Measurements from ENCODE around the gene ZNF681. TPM values are rescaled to one million over a fixed set of nuclear protein-coding genes. Genes with fewer than 3 reads are reported as not detected.

ZNF681 gene
- total and polyA plus RNA-seq, 4 donors, result 0.58 to 4.8 (median 1.4) TPM

DNA sequence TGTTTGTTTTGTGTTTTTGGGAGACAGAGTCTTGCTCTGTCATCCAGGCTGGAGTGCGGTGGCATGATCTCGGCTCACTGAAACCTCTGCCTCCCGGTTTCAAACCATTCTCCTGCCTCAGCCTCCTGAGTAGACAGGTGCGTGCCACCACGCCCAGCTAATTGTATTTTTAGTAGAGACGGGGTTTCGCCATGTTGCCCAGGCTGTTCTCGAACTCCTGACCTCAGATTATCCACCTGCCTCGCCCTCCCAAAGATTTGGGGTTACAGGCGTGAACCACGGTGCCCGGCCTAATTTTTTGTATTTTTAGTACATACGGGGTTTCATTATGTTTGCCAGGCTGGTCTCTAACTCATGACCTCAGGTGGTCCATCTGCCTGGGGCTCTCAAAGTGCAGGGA, 8.3 kb upstream of the ZNF681 start:
- peaks cover 0 to 3% (median 1%) of the 10 kb centered on the region in 4 donors for H3K36me3 ChIP-seq (ENCODE audit: control insufficient read depth in 4 of 4, insufficient read depth in 4 of 4, low read length in 4 of 4)
- WGBS, 2 donors, result 89 to 90% methylated on average over 13 of the region's 13 CpGs

DNA sequence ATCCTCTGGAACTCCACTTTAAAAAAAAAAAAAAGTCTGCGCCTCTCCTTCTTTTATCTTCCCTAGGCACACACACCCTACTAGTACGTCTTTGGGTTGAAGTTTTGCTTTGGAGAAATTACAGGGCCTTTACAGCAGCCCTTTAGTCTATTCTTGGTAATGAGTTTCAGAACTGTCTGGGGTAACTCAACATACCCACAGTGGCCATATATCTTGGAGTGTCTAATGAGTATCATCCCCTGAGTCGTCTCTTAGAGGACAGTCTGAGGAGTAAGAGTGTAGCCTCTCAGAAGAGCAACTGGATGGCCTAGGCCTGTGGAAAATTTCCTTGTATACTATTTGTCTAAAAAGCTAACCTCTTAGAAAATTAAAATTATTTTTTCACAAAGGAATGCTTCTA, 6.1 kb upstream of the ZNF681 start:
- WGBS, 2 donors, result 75 to 91% methylated on average over 3 of the region's 3 CpGs
- Histone ChIP-seq H3K4me1 (ENCODE audit: control insufficient read depth in 5 of 5, insufficient read depth in 5 of 5, low read length in 5 of 5) (peaks cover 0 to 4% (median 0%) of the 10 kb centered on the region in 5 donors), H3K36me3 (ENCODE audit: control insufficient read depth in 4 of 4, insufficient read depth in 4 of 4, low read length in 4 of 4) (peaks cover 0 to 3% (median 1%) of the 10 kb centered on the region in 4 donors), H3K9ac (ENCODE audit: insufficient read depth in 1 of 2, low read length in 2 of 2) (no peak overlapping the region), H3K27me3 (ENCODE audit: control insufficient read depth in 3 of 3, insufficient read depth in 3 of 3, low read length in 2 of 3) (no peaks in the 10 kb centered on the region), H3K4me3 (no peak overlapping the region), H3K9me3 (ENCODE audit: control insufficient read depth in 4 of 4, insufficient read depth in 3 of 4, low read length in 3 of 4) (peaks cover 0 to 10% (median 0%) of the 10 kb centered on the region in 4 donors), H3K27ac (ENCODE audit: low read depth in 1 of 2, low read length in 1 of 2) (no peak overlapping the region)
- ATAC-seq (ENCODE audit: insufficient read depth, low FRiP score), result no peak
- TF ChIP-seq, protein P1, sequence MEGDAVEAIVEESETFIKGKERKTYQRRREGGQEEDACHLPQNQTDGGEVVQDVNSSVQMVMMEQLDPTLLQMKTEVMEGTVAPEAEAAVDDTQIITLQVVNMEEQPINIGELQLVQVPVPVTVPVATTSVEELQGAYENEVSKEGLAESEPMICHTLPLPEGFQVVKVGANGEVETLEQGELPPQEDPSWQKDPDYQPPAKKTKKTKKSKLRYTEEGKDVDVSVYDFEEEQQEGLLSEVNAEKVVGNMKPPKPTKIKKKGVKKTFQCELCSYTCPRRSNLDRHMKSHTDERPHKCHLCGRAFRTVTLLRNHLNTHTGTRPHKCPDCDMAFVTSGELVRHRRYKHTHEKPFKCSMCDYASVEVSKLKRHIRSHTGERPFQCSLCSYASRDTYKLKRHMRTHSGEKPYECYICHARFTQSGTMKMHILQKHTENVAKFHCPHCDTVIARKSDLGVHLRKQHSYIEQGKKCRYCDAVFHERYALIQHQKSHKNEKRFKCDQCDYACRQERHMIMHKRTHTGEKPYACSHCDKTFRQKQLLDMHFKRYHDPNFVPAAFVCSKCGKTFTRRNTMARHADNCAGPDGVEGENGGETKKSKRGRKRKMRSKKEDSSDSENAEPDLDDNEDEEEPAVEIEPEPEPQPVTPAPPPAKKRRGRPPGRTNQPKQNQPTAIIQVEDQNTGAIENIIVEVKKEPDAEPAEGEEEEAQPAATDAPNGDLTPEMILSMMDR (IDR thresholded peaks at IDR 0.05; ENCODE audit: control extremely low read depth, extremely low read depth), result no peak
- DNase-seq, result no peak

More for the DNA sequence above, 8.3 kb upstream of the ZNF681 start:
- TF ChIP-seq, protein P1 (IDR thresholded peaks at IDR 0.05; ENCODE audit: control extremely low read depth, extremely low read depth), result no peak
- Histone ChIP-seq H3K27ac (ENCODE audit: low read depth in 1 of 2, low read length in 1 of 2) (no peak overlapping the region), H3K9ac (ENCODE audit: insufficient read depth in 1 of 2, low read length in 2 of 2) (no peak overlapping the region), H3K9me3 (ENCODE audit: control insufficient read depth in 4 of 4, insufficient read depth in 3 of 4, low read length in 3 of 4) (peaks cover 0 to 13% (median 0%) of the 10 kb centered on the region in 4 donors), H3K4me1 (ENCODE audit: control insufficient read depth in 5 of 5, insufficient read depth in 5 of 5, low read length in 5 of 5) (peaks cover 0 to 4% (median 0%) of the 10 kb centered on the region in 5 donors), H3K4me3 (no peak overlapping the region), H3K27me3 (ENCODE audit: control insufficient read depth in 3 of 3, insufficient read depth in 3 of 3, low read length in 2 of 3) (no peaks in the 10 kb centered on the region)
- ATAC-seq (ENCODE audit: insufficient read depth, low FRiP score) (no peak), DNase-seq (no peak)

DNA sequence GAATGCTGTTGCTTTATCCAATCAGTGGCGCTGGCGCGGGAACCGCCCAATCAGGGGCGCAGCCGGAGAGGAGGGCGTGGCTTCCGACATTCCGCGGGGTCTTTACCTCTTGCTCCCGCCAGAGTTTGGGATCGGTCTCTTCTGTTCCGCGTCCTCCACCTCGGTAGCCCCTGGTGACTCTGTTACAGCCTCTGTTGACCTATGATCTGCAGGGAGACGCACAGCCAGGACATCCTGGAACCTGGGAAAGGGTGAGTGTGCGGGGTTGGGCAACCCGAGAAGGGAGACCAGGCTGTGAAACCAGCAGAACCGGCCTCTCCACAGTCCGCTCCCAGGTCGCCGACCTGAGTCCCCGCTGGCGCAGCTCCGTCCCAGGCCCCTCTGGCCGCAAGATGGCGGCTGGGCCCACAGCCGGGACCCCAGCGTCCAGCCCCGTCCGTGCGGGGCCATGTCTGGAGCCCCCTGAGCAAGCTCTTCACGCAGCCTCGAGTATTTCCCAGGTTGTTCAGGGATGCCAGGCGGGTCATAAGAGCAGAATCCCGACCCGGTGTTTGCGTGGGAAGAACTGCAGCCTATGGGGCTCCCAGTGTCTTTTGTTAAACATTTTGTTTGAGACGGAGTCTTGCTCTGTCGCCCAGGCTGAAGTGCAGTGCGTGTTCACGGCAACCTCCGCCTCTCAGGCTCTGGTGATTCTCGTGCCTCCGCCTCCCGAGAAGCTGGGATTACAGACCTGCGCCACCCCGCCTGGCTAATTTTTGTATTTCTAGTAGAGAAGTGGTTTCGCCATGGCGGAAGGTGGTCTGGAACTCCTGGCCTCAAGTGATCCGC, 4.4 kb upstream of the ZNF681 start:
- H3K9me3 ChIP-seq (ENCODE audit: control insufficient read depth in 4 of 4, insufficient read depth in 3 of 4, low read length in 3 of 4), result peaks cover 0 to 4% (median 0%) of the 10 kb centered on the region in 4 donors
- ATAC-seq (ENCODE audit: insufficient read depth, low FRiP score), result peak; percentile 89
- DNase-seq, result peak; percentile 90 to 92 (median 91)
- H3K4me3 ChIP-seq, result peak overlapping the region; percentile 82
- peak overlapping the region; percentile 57 to 90 for H3K9ac ChIP-seq (ENCODE audit: insufficient read depth in 1 of 2, low read length in 2 of 2)
- TF ChIP-seq, protein P1 (IDR thresholded peaks at IDR 0.05; ENCODE audit: control extremely low read depth, extremely low read depth), result no peak
- H3K4me1 ChIP-seq (ENCODE audit: control insufficient read depth in 5 of 5, insufficient read depth in 5 of 5, low read length in 5 of 5), result peaks cover 0 to 4% (median 0%) of the 10 kb centered on the region in 5 donors
- WGBS, 2 donors, result 1 to 2% methylated on average over 46 to 51 of the region's 51 CpGs
- H3K27ac ChIP-seq (ENCODE audit: low read depth in 1 of 2, low read length in 1 of 2), result peak overlapping the region; percentile 4 to 90
- no peaks in the 10 kb centered on the region for H3K27me3 ChIP-seq (ENCODE audit: control insufficient read depth in 3 of 3, insufficient read depth in 3 of 3, low read length in 2 of 3)
- H3K36me3 ChIP-seq (ENCODE audit: control insufficient read depth in 4 of 4, insufficient read depth in 4 of 4, low read length in 4 of 4), result peaks cover 0 to 3% (median 0%) of the 10 kb centered on the region in 4 donors

Measured in lung (tissue), 12 donors.